Osteocyte (in vitro differentiated cells): ENCODE measurements around the gene AMZ1. TPM values are rescaled to one million over a fixed set of nuclear protein-coding genes. Genes with fewer than 3 reads are reported as not detected.

Experiments used
- DNase-seq: peaks from one replicate; pipeline ENCODE4 v3.0.0; 2021; ENCODE audit warnings: mixed read lengths; ENCODE audit not compliant: unreplicated experiment; ENCODE audit errors: extremely low spot score
- H3K27ac Mint-ChIP-seq: one replicate; pipeline ENCODE4 v1.8.0; 2021; ENCODE audit warnings: mild to moderate bottlenecking, mixed read lengths; ENCODE audit not compliant: unreplicated experiment
- H3K27me3 Mint-ChIP-seq: one replicate; pipeline ENCODE4 v1.8.0; 2021; ENCODE audit warnings: mixed read lengths; ENCODE audit not compliant: unreplicated experiment
- H3K36me3 Mint-ChIP-seq: one replicate; pipeline ENCODE4 v1.8.0; 2021; ENCODE audit warnings: mixed read lengths; ENCODE audit not compliant: unreplicated experiment
- H3K4me1 Mint-ChIP-seq: one replicate; pipeline ENCODE4 v1.8.0; 2021; ENCODE audit warnings: mixed read lengths; ENCODE audit not compliant: unreplicated experiment
- H3K4me3 Mint-ChIP-seq: one replicate; pipeline ENCODE4 v1.8.0; 2021; ENCODE audit warnings: mild to moderate bottlenecking, moderate library complexity, mixed read lengths; ENCODE audit not compliant: unreplicated experiment
- H3K9me3 Mint-ChIP-seq: one replicate; pipeline ENCODE4 v1.8.0; 2021; ENCODE audit warnings: mixed read lengths; ENCODE audit not compliant: unreplicated experiment
- CTCF ChIP-seq: fragments of 200-600 bp; sonication (generic); IDR thresholded peaks from 2 replicates; pipeline ENCODE4 v1.5.0; 2021; ENCODE audit warnings: antibody characterized with exemption, mild to moderate bottlenecking, moderate library complexity
- total RNA-seq: library from RNA; stranded (reverse); gene quantifications from 2 replicates; pipeline ENCODE4 v1.2.1, GENCODE V29; 2021

The AMZ1 gene
- total RNA-seq, 1 donor from 2014 or later = 5.8 TPM

GRCh38 chr7:2680256-2680655 is 7.7 kb upstream of the AMZ1 start:
- Mint-ChIP-seq H3K4me3 (no peak overlapping the region), H3K27me3 (no peaks in the 10 kb centered on the region), H3K36me3 (no peaks in the 10 kb centered on the region), H3K27ac (no peak overlapping the region), H3K9me3 (no peaks in the 10 kb centered on the region), H3K4me1 (no peaks in the 10 kb centered on the region)
- no peak for TF ChIP-seq CTCF
- DNase-seq = no peak

DNA sequence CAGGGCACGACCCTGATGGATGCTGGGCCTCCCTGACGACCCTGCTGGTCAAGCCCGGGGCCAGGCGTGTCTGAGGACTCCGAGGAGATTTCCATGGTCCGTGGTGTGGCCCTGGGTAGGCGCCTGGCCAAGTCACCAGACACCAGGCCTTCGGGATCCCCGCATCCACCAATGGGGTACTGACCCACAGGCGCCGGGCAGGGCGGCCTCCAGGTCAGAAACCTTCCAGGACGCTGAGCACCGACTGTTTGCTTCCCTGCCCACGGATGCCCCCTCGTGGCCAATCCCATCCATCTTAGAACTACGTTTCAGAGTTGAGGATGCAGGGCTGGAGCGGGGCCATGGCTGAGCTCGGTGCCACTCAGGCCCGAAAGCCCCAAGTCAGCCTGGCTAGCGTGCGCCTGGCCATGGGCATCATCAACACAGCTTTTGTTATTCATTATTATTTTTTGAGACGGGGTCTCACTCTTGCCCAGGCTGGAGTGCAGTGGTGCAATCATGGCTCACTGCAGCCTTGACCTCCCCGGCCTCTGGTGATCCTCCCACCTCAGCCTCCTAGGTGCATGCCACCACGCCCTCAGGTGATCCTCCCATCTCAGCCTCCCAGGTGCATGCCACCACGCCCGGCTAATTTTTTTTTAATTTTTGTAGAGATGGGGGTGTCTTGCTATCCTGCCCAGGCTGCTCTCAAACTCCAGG is 7.1 kb upstream of the AMZ1 start:
- peak; percentile 90 for DNase-seq

DNA sequence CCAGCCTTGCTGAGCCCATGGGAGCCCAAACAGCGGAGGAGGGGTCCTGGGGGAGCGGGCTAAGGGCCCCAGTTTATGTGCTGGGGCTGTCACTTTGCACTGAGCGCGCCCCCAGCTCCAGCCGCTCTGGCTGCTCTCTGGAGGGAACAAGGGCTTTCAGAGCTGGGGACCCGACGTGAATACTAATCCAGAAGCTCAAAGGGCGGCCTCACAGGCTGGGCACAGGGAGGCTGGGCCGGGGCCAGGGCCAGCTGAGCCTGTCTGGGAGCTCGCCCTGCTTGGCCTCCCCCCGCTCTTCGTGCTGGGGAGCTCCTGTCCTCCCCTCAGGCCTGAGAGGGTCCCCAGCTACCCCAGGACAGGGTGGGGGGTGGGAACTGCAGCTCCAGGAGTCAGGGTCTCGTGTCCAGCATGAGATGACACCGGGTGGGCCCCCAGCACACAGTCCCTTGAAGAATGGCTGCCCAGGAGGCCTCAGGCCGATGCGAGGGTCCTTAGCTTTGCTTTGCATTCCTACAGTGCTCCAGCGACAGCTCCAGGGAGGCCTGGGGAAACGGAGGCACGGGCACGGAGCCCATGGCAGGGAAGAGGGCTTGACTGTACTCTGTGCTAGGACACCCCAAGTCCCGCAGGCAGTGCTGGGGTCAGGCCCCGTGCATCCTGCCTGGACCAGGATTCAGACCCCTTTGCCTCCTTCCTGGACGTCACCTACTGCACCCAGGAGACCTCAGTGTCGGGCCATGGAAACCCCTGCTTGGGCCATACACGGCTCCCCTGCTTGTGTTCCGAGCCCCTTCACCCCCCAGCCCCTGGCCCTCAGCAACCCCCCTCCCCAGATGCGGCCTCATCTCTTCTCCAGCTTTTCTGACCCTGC is 5.8 kb upstream of the AMZ1 start:
- TF ChIP-seq CTCF = no peak
- Mint-ChIP-seq H3K9me3 (no peaks in the 10 kb centered on the region), H3K36me3 (no peaks in the 10 kb centered on the region)

More for the DNA sequence above, 7.1 kb upstream of the AMZ1 start:
- Mint-ChIP-seq H3K27ac (no peak overlapping the region), H3K4me3 (no peak overlapping the region), H3K9me3 (no peaks in the 10 kb centered on the region), H3K4me1 (no peaks in the 10 kb centered on the region), H3K36me3 (no peaks in the 10 kb centered on the region), H3K27me3 (no peaks in the 10 kb centered on the region)
- TF ChIP-seq CTCF = peak; percentile 77

GRCh38 chr7:2684501-2684900 is 3.5 kb upstream of the AMZ1 start:
- no peak overlapping the region for H3K4me3 Mint-ChIP-seq
- no peak for DNase-seq
- H3K27me3 Mint-ChIP-seq = no peaks in the 10 kb centered on the region
- no peak overlapping the region for H3K27ac Mint-ChIP-seq
- TF ChIP-seq CTCF = no peak
- H3K9me3 Mint-ChIP-seq = no peaks in the 10 kb centered on the region
- peaks cover 18% of the 10 kb centered on the region for H3K4me1 Mint-ChIP-seq
- H3K36me3 Mint-ChIP-seq = no peaks in the 10 kb centered on the region

More for the DNA sequence above, 5.8 kb upstream of the AMZ1 start:
- H3K4me3 Mint-ChIP-seq = no peak overlapping the region
- H3K27ac Mint-ChIP-seq = no peak overlapping the region
- H3K4me1 Mint-ChIP-seq = peaks cover 2% of the 10 kb centered on the region
- no peaks in the 10 kb centered on the region for H3K27me3 Mint-ChIP-seq
- no peak for DNase-seq

DNA sequence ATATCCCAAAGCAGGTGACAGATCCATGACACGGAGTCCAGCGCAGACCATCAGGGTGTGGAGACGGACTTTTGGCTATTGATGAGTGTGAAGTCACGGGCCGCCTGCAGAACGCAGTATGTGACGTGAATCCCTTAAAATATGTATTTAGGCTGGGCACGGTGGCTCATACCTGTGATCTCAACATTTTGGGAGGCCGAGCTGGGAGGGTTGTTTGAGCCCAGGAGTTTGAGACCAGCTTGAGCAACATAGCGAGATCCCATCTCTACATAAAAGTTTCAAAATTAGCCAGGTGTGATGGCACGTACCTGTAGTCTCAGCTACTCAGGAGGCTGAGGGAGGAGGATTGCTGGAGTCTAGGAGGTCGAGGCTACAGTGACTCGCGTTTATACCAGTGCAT is 1.9 kb upstream of the AMZ1 start:
- peak overlapping the region; percentile 29 for H3K4me3 Mint-ChIP-seq
- no peak overlapping the region for H3K27ac Mint-ChIP-seq
- no peaks in the 10 kb centered on the region for H3K9me3 Mint-ChIP-seq
- no peak for DNase-seq
- peaks cover 30% of the 10 kb centered on the region for H3K4me1 Mint-ChIP-seq
- no peak for TF ChIP-seq CTCF
- H3K27me3 Mint-ChIP-seq = no peaks in the 10 kb centered on the region
- H3K36me3 Mint-ChIP-seq = no peaks in the 10 kb centered on the region
